A673 (cell line): Measurements from ENCODE around the gene ATG2B. TPM values are rescaled to one million over a fixed set of nuclear protein-coding genes. Genes with fewer than 3 reads are reported as not detected.

Experiments
- BruUV-seq: library from RNA; stranded (reverse); fragments of 400-500 nt; replicated peaks from 2 replicates; lab custom pipeline; 2021; lab: Mats Ljungman, UMichigan
- CTCF ChIA-PET: fragments of 300-600 bp; sonication (Branson Sonifier 250); formaldehyde crosslinking; loops from one replicate; lab custom pipeline; 2022; ENCODE audit warnings: antibody characterized with exemption; lab: Charles Lee
- POLR2A ChIA-PET: fragments of 300-600 bp; sonication (Branson Sonifier 250); formaldehyde crosslinking; loops from one replicate; lab custom pipeline; 2022; ENCODE audit warnings: antibody characterized with exemption; ENCODE audit not compliant: low non-redundant PET; lab: Charles Lee
- DNase-seq: peaks from one replicate; pipeline ENCODE4 v3.0.0-alpha.2; 2015; ENCODE audit warnings: low spot score
- H3K27ac ChIP-seq: fragments of 200-600 bp; sonication (generic); 2 replicates; pipeline ENCODE4 v1.5.1; 2016; ENCODE audit warnings: mixed run types, low read depth, mild to moderate bottlenecking, mixed read lengths, antibody characterized with exemption, low read length; ENCODE audit not compliant: poor library complexity, severe bottlenecking
- H3K27me3 ChIP-seq: fragments of 200-600 bp; sonication (generic); replicated peaks from 2 replicates; pipeline ENCODE4 v1.6.1; 2017; ENCODE audit warnings: mixed run types, low read depth, mild to moderate bottlenecking, mixed read lengths, antibody characterized with exemption, low read length; ENCODE audit not compliant: insufficient read depth, poor library complexity
- H3K36me3 ChIP-seq: fragments of 200-600 bp; sonication (generic); 2 replicates; pipeline ENCODE4 v1.6.1; 2016; ENCODE audit warnings: mixed run types, mild to moderate bottlenecking, mixed read lengths, antibody characterized with exemption, low read length; ENCODE audit not compliant: insufficient read depth, poor library complexity, severe bottlenecking
- H3K4me1 ChIP-seq: fragments of 200-600 bp; sonication (generic); 2 replicates; pipeline ENCODE4 v1.6.1; 2017; ENCODE audit warnings: mixed run types, mild to moderate bottlenecking, mixed read lengths, antibody characterized with exemption, low read length; ENCODE audit not compliant: insufficient read depth, poor library complexity, severe bottlenecking
- H3K4me3 ChIP-seq: fragments of 200-600 bp; sonication (generic); 2 replicates; pipeline ENCODE4 v1.5.1; 2016; ENCODE audit warnings: low read depth, mixed run types, mild to moderate bottlenecking, mixed read lengths, low read length; ENCODE audit not compliant: poor library complexity, severe bottlenecking
- H3K9me3 ChIP-seq: fragments of 200-600 bp; sonication (generic); 2 replicates; pipeline ENCODE4 v1.6.1; 2016; ENCODE audit warnings: mixed run types, low read depth, mild to moderate bottlenecking, mixed read lengths, antibody characterized with exemption, low read length; ENCODE audit not compliant: poor library complexity, severe bottlenecking
- EZH2 ChIP-seq: fragments of 200-600 bp; sonication (generic); IDR thresholded peaks from 2 replicates; pipeline ENCODE4 v1.6.1; 2017; ENCODE audit warnings: borderline replicate concordance, low read depth, mild to moderate bottlenecking, mixed read lengths, antibody characterized with exemption, low read length; ENCODE audit not compliant: poor library complexity, severe bottlenecking
- intact Hi-C: fragments of 100-400 bp; cut with micrococcal nuclease; formaldehyde crosslinking; loops from one replicate; pipeline ENCODE4 v1.10.0; 2022; ENCODE audit not compliant: unreplicated experiment
- total RNA-seq: library from RNA; stranded (reverse); gene quantifications from 2 replicates; pipeline ENCODE4 v1.2.3, GENCODE V29; 2021
- TF ChIP-seq, protein P1 (sequence below): fragments of 300-800, 200-600 bp; sonication (generic); conservative IDR thresholded peaks from 2 replicates; pipeline ENCODE4 v1.5.1; 2017; ENCODE audit warnings: low read depth, mild to moderate bottlenecking, antibody characterized with exemption, low read length, moderate library complexity, mixed read lengths

Gene ATG2B
- total RNA-seq, 1 experiment from 2014 or later: 22.7 TPM

DNA sequence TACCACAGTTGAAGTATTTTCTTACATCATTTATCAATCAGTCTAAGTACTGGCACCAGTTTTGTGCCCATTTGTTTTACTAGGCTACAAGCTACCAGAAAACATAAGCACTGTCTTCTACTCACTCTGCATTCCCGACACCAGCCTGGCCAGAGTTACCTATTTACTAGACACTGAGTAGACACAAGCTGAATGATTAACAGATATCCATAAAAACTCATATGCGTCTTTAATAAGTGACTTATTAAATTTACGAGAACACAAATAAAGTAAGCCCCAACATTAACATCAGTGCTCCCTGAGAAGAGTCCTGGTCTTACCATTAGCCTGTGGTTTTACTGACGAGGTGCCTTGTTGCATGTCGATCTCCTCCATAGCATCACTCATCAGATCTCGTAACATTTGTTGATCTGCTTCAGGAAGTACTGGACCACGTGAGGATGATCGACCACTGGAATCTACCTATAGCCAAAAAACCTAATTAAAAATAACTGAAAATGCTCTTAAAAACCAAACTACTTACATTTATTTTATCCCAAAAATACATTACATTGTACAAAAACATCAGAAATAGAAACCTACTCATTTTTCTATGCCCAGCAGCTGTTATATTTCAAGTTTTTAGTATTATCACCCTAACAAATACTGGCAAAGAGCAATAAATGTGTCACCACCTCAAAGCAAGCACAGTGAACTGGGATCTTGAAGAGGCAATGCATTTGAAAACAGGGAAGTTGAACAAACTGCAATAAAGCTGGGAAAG lies 53.8 kb downstream of the ATG2B start:
- POLR2A ChIA-PET: no interaction called here
- BruUV-seq: no TSS peak
- peaks cover 35% of the 10 kb centered on the region for H3K36me3 ChIP-seq

DNA sequence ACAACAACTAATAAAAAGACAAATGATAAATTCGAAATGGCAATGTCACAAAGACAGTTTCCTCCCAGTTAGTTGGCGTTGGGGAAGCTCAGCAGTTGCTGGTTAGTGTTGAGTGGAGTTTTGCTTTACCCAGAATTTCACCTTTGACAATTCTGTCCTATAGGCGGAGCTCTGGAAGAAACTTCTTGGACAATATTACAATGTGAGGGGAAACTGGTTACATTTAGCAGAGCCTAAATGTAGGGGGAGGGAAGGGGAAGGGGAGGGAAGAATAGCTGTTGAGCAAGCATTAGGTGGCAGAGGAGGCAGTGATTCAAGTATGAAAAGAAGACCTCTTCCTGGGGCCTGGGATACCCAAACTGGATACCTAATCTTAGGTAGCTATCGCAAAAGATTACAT lies 55.7 kb downstream of the ATG2B start:
- BruUV-seq: no TSS peak
- intact Hi-C loops: no loop called here
- ChIA-PET CTCF (no interaction called here), POLR2A (no interaction called here)
- peaks cover 25% of the 10 kb centered on the region for H3K36me3 ChIP-seq
- H3K27ac ChIP-seq: no peak overlapping the region
- DNase-seq: no peak
- no peaks in the 10 kb centered on the region for H3K27me3 ChIP-seq
- H3K4me1 ChIP-seq: no peaks in the 10 kb centered on the region
- no peak overlapping the region for H3K4me3 ChIP-seq
- H3K9me3 ChIP-seq: no peaks in the 10 kb centered on the region
- TF ChIP-seq, protein P1, sequence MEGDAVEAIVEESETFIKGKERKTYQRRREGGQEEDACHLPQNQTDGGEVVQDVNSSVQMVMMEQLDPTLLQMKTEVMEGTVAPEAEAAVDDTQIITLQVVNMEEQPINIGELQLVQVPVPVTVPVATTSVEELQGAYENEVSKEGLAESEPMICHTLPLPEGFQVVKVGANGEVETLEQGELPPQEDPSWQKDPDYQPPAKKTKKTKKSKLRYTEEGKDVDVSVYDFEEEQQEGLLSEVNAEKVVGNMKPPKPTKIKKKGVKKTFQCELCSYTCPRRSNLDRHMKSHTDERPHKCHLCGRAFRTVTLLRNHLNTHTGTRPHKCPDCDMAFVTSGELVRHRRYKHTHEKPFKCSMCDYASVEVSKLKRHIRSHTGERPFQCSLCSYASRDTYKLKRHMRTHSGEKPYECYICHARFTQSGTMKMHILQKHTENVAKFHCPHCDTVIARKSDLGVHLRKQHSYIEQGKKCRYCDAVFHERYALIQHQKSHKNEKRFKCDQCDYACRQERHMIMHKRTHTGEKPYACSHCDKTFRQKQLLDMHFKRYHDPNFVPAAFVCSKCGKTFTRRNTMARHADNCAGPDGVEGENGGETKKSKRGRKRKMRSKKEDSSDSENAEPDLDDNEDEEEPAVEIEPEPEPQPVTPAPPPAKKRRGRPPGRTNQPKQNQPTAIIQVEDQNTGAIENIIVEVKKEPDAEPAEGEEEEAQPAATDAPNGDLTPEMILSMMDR: 0 out of 2 replicates have a peak, but pooled peaks have one; percentile 11
- no peak for TF ChIP-seq EZH2

More for the DNA sequence above, 53.8 kb downstream of the ATG2B start:
- TF ChIP-seq, protein P1: no peak
- no peak for TF ChIP-seq EZH2
- no peak overlapping the region for H3K27ac ChIP-seq
- H3K27me3 ChIP-seq: no peaks in the 10 kb centered on the region
- no peak overlapping the region for H3K4me3 ChIP-seq
- intact Hi-C loops: no loop called here
- DNase-seq: no peak
- no peaks in the 10 kb centered on the region for H3K4me1 ChIP-seq
- CTCF ChIA-PET: no interaction called here
- no peaks in the 10 kb centered on the region for H3K9me3 ChIP-seq

DNA sequence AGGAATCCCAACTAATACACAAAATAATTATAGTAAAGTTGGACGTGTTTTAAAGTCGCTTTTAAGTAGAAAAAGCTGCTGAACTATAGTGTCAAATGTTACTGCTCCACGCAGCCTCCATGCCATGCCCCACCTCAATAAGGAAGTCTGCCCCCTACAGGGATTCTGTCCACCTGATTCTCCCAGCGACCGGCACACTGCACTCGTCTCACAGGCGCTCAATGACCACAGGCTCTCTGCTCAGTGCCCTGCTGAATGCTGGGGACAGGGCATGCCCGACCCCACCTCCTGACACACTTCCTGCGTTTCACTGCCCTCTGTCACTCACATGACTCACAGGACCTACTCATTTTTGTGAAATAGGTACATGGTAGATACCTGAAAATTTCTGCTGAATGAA lies 58.2 kb downstream of the ATG2B start:
- CTCF ChIA-PET: no interaction called here
- no peaks in the 10 kb centered on the region for H3K4me1 ChIP-seq
- no peak for DNase-seq
- peaks cover 10% of the 10 kb centered on the region for H3K36me3 ChIP-seq
- intact Hi-C loops: no loop called here
- H3K9me3 ChIP-seq: no peaks in the 10 kb centered on the region
- H3K27me3 ChIP-seq: no peaks in the 10 kb centered on the region
- H3K4me3 ChIP-seq: no peak overlapping the region
- POLR2A ChIA-PET: no interaction called here
- TF ChIP-seq, protein P1: peak; percentile 42
- no peak for TF ChIP-seq EZH2
- no peak overlapping the region for H3K27ac ChIP-seq
- no TSS peak for BruUV-seq
